SK-N-SH (cell line): ENCODE measurements around the gene PRM3.

Source experiments
- CTCF ChIP-seq: fragments of 200-600 bp; sonication (generic); IDR thresholded peaks from 2 replicates; pipeline ENCODE4 v1.6.1; 2017; ENCODE audit warnings: antibody characterized with exemption, mild to moderate bottlenecking, moderate library complexity
- JUND ChIP-seq: IDR thresholded peaks from 2 replicates; pipeline ENCODE4 v1.4.0; 2012
- SIN3A ChIP-seq: IDR thresholded peaks from 2 replicates; pipeline ENCODE4 v1.6.1; 2012; ENCODE audit warnings: low read depth, mild to moderate bottlenecking, low read length, moderate library complexity, borderline replicate concordance
- ZBTB33 ChIP-seq: IDR thresholded peaks from 2 replicates; pipeline ENCODE4 v1.4.0; 2012; ENCODE audit warnings: low read depth, borderline replicate concordance

- TF ChIP-seq CTCF: peak; percentile 73
- no peak for TF ChIP-seq JUND
- 0 out of 2 replicates have a peak, but pooled peaks have one; percentile 27 for TF ChIP-seq SIN3A
- no peak for TF ChIP-seq ZBTB33
These were observed 17.4 kb downstream of the PRM3 start, which contains the start of gene SOCS1 for GRCh38 chr16:11255737-11256660.
